Kidney (tissue), 14 donors: Measurements from ENCODE around the gene C11orf65. TPM values are rescaled to one million over a fixed set of nuclear protein-coding genes. Genes with fewer than 3 reads are reported as not detected.
A peak's percentile ranks its signal among the peaks of the same experiment; 100 is the strongest.

Experiments used
- DNase-seq, 5 donors: peaks; one replicate each; pipeline ENCODE4 v3.0.0-alpha.2; 2013 to 2020
- FAIRE-seq: peaks from 2 replicates; lab custom pipeline; 2012; peaks lifted over from hg19 to GRCh38; lab: Jason Lieb, UNC
- H3K27ac ChIP-seq, 2 donors: one replicate each; pipeline ENCODE4 v1.7.0; 2013; ENCODE audit warnings: low read depth in 2 of 2, low read length in 2 of 2, inconsistent platforms in 1 of 2
- H3K27me3 ChIP-seq: one replicate; pipeline ENCODE4 v1.7.1; 2013; ENCODE audit warnings: low read length, inconsistent platforms; ENCODE audit not compliant: control insufficient read depth, insufficient read depth
- H3K36me3 ChIP-seq, 3 donors: one replicate each; pipeline versions ENCODE4 v1.7.0 to v1.7.1; 2013; ENCODE audit warnings: low read length in 3 of 3, control low read depth in 1 of 3, inconsistent platforms in 1 of 3; ENCODE audit not compliant: insufficient read depth in 3 of 3, control insufficient read depth in 2 of 3
- H3K4me1 ChIP-seq, 3 donors: one replicate each; pipeline versions ENCODE4 v1.7.0 to v1.7.1; 2013; ENCODE audit warnings: low read length in 3 of 3, inconsistent platforms in 1 of 3, low read depth in 1 of 3; ENCODE audit not compliant: control insufficient read depth in 2 of 3, insufficient read depth in 2 of 3
- H3K4me3 ChIP-seq, 3 donors: one replicate each; pipeline versions ENCODE4 v1.7.0 to v1.8.1; 2013; ENCODE audit warnings: low read length in 3 of 3, control low read depth in 1 of 3, inconsistent platforms in 1 of 3
- H3K9ac ChIP-seq, 3 donors: one replicate each; pipeline versions ENCODE4 v1.7.0 to v1.7.1; 2013; ENCODE audit warnings: low read length in 3 of 3, control low read depth in 1 of 3, inconsistent platforms in 1 of 3
- H3K9me3 ChIP-seq, 3 donors: one replicate each; pipeline versions ENCODE4 v1.7.0 to v1.7.1; 2013; ENCODE audit warnings: low read length in 3 of 3, control low read depth in 1 of 3, inconsistent platforms in 1 of 3; ENCODE audit not compliant: control insufficient read depth in 2 of 3, insufficient read depth in 1 of 3
- intact Hi-C: fragments of 100-400 bp; cut with DNase I; formaldehyde crosslinking; loops from one replicate; pipeline ENCODE4 v1.11.1; 2022
- polyA plus RNA-seq: library from polyadenylated mRNA; stranded (reverse); fragments of 350-450 nt; fragmentation: Illumina TruSeq; extraction: RNeasy Lipid Tissue Mini Kit (QIAGEN cat#74804); gene quantifications from one replicate; pipeline ENCODE4 v1.2.3, GENCODE V29; 2014; ENCODE audit warnings: low read depth, low replicate concordance; ENCODE audit not compliant: insufficient read depth
- total RNA-seq: library from RNA; stranded (reverse); fragmentation: NEBNext Ultra II Directional; extraction: Animal tissue kit (Norgen Biotek cat#: 25700); gene quantifications from one replicate; pipeline ENCODE4 v1.2.1, GENCODE V29; 2021
- TF ChIP-seq, protein P1 (sequence below): IDR thresholded peaks from 3 replicates; pipeline ENCODE4 v1.5.1; 2012; ENCODE audit warnings: mild to moderate bottlenecking, moderate library complexity, borderline replicate concordance; ENCODE audit not compliant: insufficient read depth; ENCODE audit errors: extremely low read depth
- donor health status: control.
- donor health status: control.
- donor health status: control.
- donor health status: control.
- donor health status: control.
- donor health status: DM: yes; HTN: yes; CAD: no.
- donor health status: Normal renal cell carcinoma (clear cell type).

C11orf65 gene
- total and polyA plus RNA-seq, 2 donors from 2014 or later, result 1.1 to 1.2 TPM

DNA sequence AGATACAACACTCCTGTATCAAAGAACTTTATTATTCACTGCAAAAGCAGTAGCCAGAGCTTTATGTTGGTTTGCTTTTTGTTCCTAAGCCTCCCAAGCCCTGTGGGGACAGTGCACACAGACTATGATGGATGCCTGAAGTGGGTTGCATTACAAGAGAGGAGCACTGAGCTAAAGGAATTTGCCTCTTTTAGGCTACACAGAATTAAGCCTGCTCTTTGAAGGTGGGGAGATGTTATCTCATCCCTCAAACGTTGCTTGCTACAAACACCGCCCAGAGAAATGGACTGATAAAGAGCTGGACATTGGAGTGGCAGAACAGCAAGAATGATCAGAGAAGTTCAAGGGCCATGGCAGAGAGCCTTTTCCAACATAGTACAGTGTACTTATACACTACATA, 33.4 kb upstream of the C11orf65 start:
- Histone ChIP-seq H3K4me3 (no peak overlapping the region), H3K27me3 (no peaks in the 10 kb centered on the region), H3K36me3 (no peaks in the 10 kb centered on the region), H3K27ac (peak overlapping the region in 1 of 2 donors; percentile 57), H3K4me1 (peaks cover 0 to 5% (median 4%) of the 10 kb centered on the region in 3 donors), H3K9ac (no peak overlapping the region), H3K9me3 (no peaks in the 10 kb centered on the region)
- FAIRE-seq (no peak), DNase-seq (no peak)
- intact Hi-C loops, result no loop called here
- TF ChIP-seq, protein P1, sequence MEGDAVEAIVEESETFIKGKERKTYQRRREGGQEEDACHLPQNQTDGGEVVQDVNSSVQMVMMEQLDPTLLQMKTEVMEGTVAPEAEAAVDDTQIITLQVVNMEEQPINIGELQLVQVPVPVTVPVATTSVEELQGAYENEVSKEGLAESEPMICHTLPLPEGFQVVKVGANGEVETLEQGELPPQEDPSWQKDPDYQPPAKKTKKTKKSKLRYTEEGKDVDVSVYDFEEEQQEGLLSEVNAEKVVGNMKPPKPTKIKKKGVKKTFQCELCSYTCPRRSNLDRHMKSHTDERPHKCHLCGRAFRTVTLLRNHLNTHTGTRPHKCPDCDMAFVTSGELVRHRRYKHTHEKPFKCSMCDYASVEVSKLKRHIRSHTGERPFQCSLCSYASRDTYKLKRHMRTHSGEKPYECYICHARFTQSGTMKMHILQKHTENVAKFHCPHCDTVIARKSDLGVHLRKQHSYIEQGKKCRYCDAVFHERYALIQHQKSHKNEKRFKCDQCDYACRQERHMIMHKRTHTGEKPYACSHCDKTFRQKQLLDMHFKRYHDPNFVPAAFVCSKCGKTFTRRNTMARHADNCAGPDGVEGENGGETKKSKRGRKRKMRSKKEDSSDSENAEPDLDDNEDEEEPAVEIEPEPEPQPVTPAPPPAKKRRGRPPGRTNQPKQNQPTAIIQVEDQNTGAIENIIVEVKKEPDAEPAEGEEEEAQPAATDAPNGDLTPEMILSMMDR, result no peak

DNA sequence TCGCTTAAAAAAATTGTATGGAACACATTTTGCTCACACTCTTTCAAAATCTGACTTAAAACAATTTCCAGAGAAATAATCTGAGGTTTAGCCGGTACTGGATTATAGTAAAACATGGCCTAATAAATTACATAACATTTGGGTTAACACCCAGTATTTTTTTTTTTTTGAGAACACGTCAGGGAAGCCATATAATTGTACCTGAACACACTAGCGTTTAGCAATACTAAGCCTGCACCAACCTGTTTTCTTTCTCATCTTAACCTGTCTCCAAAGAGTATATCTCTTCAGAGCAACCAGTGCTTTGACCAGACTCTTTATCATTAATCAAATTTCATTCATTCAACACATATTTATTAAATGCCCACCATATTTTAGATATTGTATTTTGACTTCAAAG, 32.8 kb upstream of the C11orf65 start:
- DNase-seq, result no peak
- no peaks in the 10 kb centered on the region for H3K27me3 ChIP-seq
- H3K9me3 ChIP-seq, result no peaks in the 10 kb centered on the region
- FAIRE-seq, result no peak
- no peaks in the 10 kb centered on the region for H3K36me3 ChIP-seq
- intact Hi-C loops, result no loop called here
- TF ChIP-seq, protein P1, result no peak
- H3K9ac ChIP-seq, result no peak overlapping the region
- peaks cover 0 to 5% (median 4%) of the 10 kb centered on the region in 3 donors for H3K4me1 ChIP-seq
- H3K27ac ChIP-seq, result peak overlapping the region in 1 of 2 donors; percentile 17
- H3K4me3 ChIP-seq, result no peak overlapping the region

DNA sequence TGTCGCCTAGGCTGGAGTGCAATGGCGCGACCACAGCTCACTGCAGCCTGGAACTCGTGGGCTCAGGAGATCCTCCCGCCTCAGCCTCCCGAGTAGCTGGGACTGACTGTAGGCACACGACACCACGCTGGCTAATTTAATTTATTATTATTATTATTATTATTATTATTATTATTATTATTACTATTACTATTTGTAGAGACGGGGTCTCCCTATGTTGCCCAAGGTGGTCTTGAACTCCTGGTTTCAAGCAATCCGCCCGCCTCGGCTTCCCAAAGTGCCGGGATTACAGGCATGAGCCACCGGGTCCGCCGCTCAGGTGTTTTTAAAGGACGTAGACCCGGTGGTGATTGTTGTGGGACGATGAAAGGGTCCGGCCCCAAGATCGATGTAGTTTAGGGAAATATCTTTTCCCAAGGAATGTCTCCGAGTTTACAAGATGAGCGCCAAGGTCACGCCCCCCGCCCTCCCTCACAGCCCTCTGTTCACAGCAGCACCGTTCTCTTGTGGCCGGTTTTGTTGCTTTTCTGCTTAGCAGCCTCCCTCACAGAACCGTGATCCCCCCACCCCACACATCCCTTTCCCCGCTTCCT, 31.6 kb upstream of the C11orf65 start:
- intact Hi-C loops, result no loop called here

More for the DNA sequence above, 31.6 kb upstream of the C11orf65 start:
- FAIRE-seq (no peak), DNase-seq (peak in 3 of 5 donors; percentile 7 to 73 (median 63))
- TF ChIP-seq, protein P1, result no peak
- Histone ChIP-seq H3K4me1 (peaks cover 0 to 10% (median 4%) of the 10 kb centered on the region in 3 donors), H3K36me3 (no peaks in the 10 kb centered on the region), H3K9me3 (no peaks in the 10 kb centered on the region), H3K9ac (peak overlapping the region; percentile 41 to 82 (median 67)), H3K27me3 (no peaks in the 10 kb centered on the region), H3K4me3 (peak overlapping the region; percentile 60 to 80 (median 68)), H3K27ac (peak overlapping the region; percentile 97 to 100)
